Kidney capillary endothelial cell (primary cell): ENCODE measurements around the gene ETF1.
"Not testable (repeated sequence)": the region's sequence is repeated elsewhere in the genome, so short reads cannot be mapped to it uniquely, and the experiment has no call there.

Source experiments
- DNase-seq: peaks from one replicate; pipeline ENCODE4 v3.0.0-alpha.2; 2018; ENCODE audit warnings: low spot score

The ETF1 gene

DNA sequence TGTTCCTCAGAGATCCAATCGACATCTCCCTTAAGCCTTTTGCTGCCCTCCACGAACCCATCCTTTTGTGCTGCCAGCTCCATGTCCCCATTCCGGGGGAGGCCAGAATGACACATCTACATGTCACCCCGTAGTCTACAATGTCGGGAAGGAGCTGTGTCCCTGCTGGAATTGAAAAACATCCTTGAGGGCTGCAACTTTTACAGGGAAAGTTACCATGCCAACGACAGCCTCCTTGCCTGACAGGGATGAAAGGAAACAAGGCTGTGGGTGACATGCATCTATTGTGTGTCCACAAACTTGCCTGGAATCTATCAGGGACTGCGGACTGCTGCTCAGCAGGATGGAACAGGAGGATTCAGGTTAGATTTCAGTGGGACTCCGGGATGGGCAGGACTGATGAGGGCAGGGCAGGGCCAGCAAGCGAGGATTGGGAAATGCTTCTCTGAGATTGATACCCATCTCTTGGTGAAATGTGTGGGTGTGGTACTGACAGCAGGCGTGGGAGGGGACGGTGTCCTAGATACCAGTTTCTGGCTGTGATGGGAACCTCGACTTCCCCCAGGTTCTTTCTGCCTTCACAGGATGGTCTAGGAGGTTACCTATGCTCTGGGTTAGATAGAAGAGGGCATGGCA is 52.3 kb downstream of the ETF1 start:
- peak; percentile 60 for DNase-seq

DNA sequence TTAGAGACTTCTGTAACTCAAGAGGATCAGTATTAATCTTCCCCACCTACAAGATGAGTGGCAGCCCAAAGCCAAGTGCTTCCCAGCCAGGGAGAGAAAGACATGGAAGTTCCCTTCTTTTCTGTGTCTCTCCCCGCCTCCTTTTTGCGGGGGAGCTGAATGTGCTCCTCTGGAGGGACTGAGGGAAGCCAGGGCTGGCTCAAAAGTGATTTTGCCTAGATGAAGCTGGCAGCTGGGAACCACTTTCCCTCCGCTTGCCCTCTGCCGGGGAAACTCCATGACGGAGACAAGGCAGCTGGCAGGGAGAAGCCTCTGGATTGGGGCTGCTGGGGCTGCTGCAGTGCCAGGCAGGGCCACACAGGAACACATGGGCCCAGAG is 53.4 kb downstream of the ETF1 start:
- no peak for DNase-seq

DNA sequence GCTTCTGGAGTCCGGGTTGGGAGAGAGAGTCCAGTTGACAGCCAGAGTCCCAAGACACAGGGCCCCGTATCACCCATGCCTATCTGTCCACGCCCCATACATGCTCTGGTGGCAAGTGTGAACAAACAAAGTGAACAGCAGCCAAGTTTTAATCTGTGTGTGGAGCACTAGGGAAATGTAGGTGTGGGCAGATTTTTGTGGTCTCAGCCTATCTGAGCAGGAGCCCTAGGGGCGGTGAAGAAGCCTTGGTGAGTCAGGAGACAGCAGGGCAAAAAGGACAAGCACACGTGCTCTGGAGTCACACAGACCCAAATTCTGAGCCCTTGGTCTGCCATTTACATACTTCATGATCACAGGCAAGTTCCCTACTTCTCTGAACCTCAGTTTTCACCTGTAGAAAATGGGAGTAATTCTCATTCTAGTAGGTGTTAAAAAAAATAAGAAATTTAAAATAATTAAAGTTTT is 54.5 kb downstream of the ETF1 start:
- DNase-seq: no peak

- DNase-seq: no peak
These were observed 60.4 kb downstream of the ETF1 start for GRCh38 chr5:138482638-138483037.

GRCh38 chr5:138476918-138477317 is 66.1 kb downstream of the ETF1 start:
- DNase-seq: no peak

- not testable (repeated sequence) for DNase-seq
These were observed 69.9 kb downstream of the ETF1 start for GRCh38 chr5:138473151-138473550.

- DNase-seq: no peak
These were observed 70.7 kb downstream of the ETF1 start for GRCh38 chr5:138472353-138472752.

DNA sequence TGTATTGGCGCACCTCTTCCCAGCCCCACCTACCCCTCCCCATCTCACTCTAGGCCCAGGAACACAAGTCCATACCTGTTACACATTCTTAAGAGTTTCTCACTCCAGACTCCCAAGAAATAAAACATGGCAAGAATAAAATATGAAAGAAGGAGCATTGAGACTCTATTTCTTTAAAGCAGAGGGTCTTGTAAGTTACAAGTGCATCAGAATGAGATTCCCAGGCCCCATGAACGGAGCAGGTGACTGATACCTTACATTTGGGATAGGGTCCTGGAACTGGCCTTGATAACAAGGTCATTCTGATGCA is 72.0 kb downstream of the ETF1 start:
- no peak for DNase-seq

DNA sequence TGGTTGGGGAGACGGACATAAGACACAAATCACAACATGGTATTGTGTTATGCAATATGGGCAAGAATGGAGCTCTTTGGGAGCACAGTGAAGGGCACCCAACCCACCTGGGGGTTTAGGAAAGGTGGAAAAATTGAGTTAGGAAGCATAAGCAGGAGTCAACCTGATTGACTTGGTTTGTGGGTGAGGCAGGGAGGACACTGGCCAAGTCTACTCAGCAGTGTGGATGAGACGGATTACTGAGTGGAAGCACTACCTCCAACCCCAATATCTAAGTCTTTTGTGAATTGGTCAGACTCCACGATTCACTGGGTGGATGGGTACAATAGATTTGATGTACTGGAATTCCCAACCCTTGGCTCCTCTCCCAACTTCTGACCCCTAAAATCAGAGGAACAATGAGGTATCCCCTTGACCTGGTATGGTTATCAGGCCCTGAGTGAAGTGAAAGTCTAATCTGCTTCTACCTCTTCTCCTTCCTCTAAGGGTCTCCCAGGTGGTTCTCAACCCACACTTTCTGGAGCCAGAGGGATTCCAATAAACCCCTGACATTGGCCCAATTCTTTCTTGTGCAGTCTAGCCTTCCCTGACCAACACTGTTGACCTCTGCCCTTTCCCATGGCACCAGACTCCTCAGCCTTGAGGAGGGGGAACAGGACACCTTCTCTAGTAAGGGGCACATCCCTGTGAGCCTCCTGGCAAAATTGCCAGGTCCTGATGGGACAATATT is 72.5 kb downstream of the ETF1 start:
- no peak for DNase-seq

- DNase-seq: no peak
These were observed 73.3 kb downstream of the ETF1 start for GRCh38 chr5:138469540-138470321.

GRCh38 chr5:138468966-138469539 is 74.0 kb downstream of the ETF1 start:
- DNase-seq: no peak

DNA sequence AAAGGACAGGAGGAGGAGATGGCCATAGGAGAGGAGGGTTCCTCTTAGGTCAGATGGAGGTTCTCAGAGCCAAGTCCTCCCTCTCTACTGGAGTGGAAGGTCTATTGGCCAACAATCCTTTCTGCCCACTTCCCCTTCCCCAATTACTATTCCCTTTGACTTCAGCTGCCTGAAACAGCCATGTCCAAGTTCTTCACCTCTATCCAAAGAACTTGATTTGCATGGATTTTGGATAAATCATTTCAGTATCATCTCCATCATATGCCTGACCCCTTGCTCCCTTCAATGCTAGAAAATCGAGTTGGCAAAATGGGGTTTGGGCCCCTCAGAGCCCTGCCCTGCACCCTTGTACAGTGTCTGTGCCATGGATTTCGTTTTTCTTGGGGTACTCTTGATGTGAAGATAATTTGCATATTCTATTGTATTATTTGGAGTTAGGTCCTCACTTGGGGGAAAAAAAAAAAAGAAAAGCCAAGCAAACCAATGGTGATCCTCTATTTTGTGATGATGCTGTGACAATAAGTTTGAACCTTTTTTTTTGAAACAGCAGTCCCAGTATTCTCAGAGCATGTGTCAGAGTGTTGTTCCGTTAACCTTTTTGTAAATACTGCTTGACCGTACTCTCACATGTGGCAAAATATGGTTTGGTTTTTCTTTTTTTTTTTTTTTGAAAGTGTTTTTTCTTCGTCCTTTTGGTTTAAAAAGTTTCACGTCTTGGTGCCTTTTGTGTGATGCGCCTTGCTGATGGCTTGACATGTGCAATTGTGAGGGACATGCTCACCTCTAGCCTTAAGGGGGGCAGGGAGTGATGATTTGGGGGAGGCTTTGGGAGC is 74.7 kb downstream of the ETF1 start:
- no peak for DNase-seq

DNA sequence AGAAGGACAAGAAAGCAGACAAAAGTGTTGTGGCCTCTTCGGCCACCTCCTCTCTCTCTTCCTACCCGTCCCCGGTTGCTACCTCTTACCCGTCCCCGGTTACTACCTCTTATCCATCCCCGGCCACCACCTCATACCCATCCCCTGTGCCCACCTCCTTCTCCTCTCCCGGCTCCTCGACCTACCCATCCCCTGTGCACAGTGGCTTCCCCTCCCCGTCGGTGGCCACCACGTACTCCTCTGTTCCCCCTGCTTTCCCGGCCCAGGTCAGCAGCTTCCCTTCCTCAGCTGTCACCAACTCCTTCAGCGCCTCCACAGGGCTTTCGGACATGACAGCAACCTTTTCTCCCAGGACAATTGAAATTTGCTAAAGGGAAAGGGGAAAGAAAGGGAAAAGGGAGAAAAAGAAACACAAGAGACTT is 75.3 kb downstream of the ETF1 start:
- DNase-seq: no peak

GRCh38 chr5:138466900-138467710 is 75.9 kb downstream of the ETF1 start:
- DNase-seq: no peak

GRCh38 chr5:138466125-138466899 is 76.7 kb downstream of the ETF1 start:
- no peak for DNase-seq

DNA sequence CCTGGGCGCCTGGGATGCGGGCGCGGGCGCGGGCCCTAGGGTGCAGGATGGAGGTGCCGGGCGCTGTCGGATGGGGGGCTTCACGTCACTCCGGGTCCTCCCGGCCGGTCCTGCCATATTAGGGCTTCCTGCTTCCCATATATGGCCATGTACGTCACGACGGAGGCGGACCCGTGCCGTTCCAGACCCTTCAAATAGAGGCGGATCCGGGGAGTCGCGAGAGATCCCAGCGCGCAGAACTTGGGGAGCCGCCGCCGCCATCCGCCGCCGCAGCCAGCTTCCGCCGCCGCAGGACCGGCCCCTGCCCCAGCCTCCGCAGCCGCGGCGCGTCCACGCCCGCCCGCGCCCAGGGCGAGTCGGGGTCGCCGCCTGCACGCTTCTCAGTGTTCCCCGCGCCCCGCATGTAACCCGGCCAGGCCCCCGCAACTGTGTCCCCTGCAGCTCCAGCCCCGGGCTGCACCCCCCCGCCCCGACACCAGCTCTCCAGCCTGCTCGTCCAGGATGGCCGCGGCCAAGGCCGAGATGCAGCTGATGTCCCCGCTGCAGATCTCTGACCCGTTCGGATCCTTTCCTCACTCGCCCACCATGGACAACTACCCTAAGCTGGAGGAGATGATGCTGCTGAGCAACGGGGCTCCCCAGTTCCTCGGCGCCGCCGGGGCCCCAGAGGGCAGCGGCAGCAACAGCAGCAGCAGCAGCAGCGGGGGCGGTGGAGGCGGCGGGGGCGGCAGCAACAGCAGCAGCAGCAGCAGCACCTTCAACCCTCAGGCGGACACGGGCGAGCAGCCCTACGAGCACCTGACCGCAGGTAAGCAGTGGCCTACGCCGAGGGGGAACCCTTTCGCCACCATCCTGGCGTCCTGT is 77.5 kb downstream of the ETF1 start, which contains the start of gene EGR1:
Gene EGR1, plus strand, starts transcription at position 219 of the 864 bp plus-strand sequence. Its CDS starts 283 bp downstream, at position 502.
- DNase-seq: peak; percentile 88

DNA sequence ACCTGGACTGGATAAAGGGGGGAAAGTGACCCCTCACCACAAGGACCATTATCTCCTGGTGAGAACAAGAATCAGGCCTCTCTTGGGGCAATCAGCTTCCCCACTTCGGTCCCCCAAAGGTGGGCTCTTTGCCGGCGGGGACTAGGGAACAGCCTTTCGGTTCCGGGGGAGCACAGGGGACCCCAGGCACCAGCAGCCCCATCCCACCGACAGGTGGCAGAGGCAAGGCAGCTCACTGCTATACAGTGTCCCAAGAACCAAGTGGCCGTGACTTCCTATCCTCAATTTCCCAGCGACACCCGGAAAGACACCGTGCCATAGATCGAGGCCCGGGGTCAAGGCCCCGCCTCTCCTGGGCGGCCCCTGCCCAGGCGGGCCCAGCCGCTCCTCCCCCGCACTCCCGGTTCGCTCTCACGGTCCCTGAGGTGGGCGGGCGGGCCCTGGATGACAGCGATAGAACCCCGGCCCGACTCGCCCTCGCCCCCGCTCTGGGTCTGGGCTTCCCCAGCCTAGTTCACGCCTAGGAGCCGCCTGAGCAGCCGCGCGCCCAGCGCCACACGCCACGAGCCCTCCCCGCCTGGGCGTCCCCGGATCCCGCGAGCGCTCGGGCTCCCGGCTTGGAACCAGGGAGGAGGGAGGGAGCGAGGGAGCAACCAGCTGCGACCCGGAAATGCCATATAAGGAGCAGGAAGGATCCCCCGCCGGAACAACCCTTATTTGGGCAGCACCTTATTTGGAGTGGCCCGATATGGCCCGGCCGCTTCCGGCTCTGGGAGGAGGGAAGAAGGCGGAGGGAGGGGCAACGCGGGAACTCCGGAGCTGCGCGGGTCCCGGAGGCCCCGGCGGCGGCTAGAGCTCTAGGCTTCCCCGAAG is 78.4 kb downstream of the ETF1 start:
- DNase-seq: peak; percentile 99

GRCh38 chr5:138464008-138464387 is 79.0 kb downstream of the ETF1 start:
- DNase-seq: peak; percentile 96
